Gastroesophageal sphincter (tissue), 2 donors: ENCODE measurements around the gene PSMD8.

Experiments used
- POLR2A ChIP-seq, 2 donors: fragments of 450-650 bp; IDR thresholded peaks; one replicate each; pipeline ENCODE4 v1.6.1; 2017; ENCODE audit warnings: antibody characterized with exemption in 2 of 2, mild to moderate bottlenecking in 2 of 2, moderate library complexity in 1 of 2
- POLR2AphosphoS5 ChIP-seq: sonication (generic); formaldehyde crosslinking; IDR thresholded peaks from one replicate; pipeline ENCODE4 v1.6.1; 2017; ENCODE audit warnings: antibody characterized with exemption

DNA sequence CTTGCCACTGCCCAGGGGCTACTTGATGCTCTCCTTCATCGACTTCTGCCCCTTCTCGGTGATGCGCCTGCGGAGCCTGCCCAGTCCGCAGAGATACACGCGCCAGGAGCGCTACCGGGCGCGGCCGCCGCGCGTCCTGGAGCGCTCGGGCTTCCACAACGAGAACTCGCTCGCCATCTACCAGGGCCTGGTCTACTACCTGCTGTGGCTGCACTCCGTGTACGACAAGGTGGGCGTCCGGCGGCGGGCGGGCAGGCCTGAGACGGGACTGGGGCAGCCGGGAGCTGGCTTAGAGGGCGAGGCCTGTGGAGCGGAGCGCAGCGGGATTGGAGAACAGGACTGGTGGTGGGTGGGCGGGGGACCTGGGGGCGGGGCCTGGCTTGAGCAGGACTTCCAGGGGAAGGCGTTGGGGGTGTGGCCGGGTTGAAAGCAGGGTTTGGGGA is 12.7 kb upstream of the PSMD8 start:
- TF ChIP-seq POLR2A (IDR thresholded peaks at IDR 0.05), result no peak
- TF ChIP-seq POLR2AphosphoS5, result no peak
